NT2/D1 (cell line): ENCODE results near the gene TGM6.

Source experiments
- SUZ12 ChIP-seq: IDR thresholded peaks from 2 replicates; pipeline ENCODE4 v1.6.1; 2011; ENCODE audit not compliant: insufficient read length, insufficient read depth; ENCODE audit errors: extremely low read depth
- YY1 ChIP-seq: IDR thresholded peaks from 2 replicates; pipeline ENCODE4 v1.6.1; 2011; ENCODE audit not compliant: insufficient read length, insufficient read depth
- ZNF274 ChIP-seq: IDR thresholded peaks from 2 replicates; pipeline ENCODE4 v1.6.1; 2011; ENCODE audit warnings: mild to moderate bottlenecking, low read depth, low read length

- TF ChIP-seq YY1 (no peak), ZNF274 (no peak), SUZ12 (no peak)
Observed at GRCh38 chr20:2470423-2471193, 89.9 kb downstream of the TGM6 start, which contains the start of gene SNRPB.
